GM21515 (cell line): Measurements from ENCODE around the gene PDE7B.

ENCODE experiments used
- ATAC-seq: cut with Tn5 transposase; IDR thresholded peaks from one replicate; pipeline ENCODE4 v1.9.1; 2021; ENCODE audit not compliant: unreplicated experiment

The PDE7B gene

DNA sequence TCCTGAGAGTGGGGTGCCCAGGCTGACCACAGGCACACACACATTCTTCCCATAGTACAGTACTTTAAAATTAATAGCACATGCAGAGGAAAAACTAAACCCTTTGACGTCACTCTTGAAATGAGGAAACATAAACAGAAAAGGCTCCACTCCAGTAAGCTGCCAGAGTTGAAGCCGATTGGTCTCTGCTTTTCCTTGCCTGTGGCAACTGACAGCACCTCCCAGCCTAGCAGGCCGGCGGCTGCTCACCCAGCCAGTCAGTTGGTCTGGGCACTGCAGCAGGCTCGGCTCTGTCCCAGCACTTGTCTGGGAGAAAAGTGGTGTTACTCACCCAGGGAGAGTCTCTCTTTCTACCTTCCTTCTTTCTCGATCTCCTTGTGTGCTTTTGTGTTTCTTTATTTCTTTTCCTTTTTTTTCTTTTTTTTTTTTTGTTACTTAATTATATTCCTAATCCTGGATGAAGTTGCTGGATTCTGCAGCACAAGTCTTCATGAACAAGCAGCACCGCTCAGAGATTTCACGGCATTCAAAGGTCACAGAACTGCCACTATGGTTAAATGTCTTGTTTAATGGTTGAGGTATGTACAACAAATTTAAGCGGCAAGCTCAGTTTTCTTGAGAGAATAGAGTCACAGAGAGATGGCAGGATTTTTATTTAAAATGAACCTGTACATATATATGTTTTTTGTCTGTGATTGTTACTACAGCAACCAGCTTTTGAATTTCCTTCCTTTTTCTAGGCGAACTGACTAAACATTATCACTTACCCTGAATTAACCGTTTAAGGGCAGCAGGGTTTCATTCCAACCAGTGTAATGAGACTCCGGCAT is at the start of gene PDE7B:
Gene PDE7B, plus strand, starts transcription at position 260 of the 830 bp plus-strand sequence.
- peak; percentile 74 for ATAC-seq

DNA sequence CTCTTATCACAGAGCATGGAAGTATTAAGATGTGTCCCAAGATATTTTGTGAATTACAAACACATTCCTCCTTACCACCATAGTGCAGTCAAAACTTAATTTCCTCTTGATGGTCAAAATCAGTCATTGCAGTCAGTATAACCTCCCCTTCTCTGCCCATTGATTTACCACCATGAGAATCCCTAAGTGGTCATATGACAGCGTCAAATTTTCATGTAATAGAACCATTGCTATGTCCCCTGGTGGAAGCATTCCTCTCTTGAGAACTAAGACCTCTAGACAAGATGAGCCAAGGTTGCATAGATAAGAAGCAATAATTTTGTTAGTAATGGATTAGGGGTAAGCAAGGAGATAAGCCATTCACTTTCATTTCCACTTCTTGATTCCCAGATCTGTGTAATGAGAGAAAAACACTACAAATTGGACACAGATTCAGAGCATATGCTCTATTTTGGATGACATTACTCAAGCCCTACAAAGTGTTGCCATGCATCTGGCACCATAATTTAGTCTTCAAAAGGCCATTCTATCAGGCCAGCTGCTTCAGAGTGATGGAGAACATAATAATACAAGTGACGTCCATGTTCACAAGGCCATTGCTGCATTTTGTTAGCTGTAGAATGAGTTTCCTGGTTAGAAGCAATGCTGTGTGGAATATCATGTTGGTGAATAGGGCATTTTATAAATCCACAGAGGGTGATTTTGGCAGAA is 49.6 kb upstream of the PDE7B start:
- no peak for ATAC-seq

DNA sequence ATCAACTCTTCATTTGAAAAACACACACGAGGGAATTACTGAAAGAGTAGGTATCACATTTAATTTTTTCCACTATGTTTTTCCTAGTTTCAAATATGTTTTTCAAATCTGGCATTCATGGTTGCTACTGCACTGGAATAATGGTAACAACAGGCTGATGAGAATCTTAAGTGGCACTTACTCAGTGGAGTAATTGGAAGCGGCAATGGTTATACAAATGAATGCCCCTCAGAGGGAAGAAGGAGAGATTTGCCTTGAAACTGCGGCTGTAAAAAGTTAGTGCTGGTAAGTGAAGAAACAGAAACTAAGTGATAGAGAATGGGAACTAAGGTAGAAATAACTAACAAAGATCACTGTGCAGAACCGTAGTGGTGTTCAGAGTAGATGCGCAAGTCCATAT is 41.0 kb upstream of the PDE7B start:
- ATAC-seq: no peak

DNA sequence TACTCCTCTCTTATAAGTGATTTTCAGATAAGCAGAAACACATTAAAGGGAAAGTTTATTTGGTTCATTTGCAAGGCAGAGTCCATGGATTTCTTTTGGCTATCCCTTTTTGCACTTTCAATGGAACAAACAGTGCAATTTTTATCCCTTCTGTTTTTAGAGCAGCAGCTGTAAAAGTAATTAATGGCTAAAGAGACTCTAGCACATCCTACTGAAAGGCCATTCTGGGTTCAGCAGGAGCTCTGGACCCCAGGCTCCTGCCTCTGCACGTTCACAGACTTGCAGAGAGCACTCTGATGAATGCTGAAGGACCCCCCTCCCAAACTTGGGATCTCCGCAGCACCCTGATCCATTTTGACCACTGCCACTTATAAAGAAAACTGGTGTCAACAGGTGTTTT is 40.3 kb upstream of the PDE7B start:
- ATAC-seq: no peak

DNA sequence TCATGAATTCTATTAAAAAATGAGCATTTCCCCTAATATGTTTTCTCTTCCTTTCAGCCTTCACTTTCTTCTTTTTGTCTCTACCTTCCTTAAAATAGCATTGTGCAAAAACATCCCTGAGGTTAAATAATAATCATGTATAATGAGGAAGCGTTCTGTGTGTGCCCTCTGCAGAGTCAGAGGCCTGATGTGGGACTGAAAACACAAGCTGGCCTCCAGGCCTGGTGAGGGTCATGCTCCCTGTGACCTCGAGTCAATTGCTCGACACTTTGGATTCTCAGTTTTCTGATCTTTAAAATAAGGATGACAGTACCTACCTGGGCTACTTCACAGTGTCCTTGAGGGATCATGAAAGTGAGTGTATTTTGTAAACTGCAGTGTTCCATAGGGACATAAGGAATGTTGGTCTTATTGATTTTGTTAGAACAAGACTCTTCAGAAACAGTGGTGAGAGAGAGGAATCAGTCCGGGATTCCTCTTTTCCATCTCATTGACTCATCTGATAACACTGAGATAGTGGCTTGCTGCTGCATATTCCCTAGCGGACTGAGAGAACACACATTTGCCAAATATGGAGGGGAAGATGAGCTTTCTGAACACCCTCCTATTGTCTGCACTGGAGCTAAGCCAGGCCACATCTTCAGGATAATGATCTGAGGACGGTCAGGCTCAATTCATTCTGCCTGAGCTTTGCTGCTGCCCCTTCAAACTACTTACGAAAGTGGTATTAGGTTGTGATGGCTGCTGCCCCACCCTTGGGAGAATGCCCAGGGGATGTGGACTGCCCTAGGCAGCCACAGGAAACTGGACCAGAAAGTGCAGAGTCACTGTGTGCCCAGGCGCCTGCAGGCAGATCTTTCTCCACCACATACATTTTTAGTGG is 39.6 kb upstream of the PDE7B start:
- ATAC-seq: no peak

DNA sequence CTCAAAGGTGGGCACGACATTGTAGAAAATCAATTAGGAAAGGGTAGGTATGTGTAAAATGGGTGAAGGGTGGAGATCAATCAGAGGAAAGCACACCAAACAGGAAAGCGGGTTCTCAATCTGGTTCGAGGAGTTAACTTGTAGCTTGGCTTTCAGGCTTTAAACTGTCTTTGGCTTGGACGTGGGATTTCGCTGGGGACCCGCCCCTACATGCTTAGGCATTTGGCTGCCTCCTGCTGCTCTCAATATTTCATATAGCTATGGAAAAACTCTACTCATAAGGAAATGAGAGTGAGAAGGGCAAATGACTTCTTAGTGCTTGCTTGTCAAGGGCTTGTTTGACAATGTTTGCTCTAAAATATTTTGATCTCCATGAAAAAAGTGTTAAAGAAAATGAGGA is 38.1 kb upstream of the PDE7B start:
- no peak for ATAC-seq

DNA sequence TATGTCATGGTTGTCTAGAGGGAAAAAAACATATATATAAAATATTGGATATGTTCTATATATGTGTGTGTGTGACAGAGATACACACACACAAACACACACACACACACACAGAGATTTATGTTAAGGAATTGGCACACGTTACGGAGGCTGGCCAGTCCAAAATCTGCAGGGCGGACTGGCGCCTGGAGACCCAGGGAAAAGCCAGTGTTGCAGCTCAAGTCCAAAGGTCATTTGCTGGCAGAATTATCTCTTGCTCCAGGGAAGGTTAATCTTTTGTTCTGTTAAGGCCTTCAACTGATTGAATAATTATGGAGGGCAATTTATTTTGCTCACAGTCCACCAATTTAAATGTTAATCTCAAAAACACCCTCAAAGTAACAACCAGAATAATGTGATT is 37.5 kb upstream of the PDE7B start:
- no peak for ATAC-seq

DNA sequence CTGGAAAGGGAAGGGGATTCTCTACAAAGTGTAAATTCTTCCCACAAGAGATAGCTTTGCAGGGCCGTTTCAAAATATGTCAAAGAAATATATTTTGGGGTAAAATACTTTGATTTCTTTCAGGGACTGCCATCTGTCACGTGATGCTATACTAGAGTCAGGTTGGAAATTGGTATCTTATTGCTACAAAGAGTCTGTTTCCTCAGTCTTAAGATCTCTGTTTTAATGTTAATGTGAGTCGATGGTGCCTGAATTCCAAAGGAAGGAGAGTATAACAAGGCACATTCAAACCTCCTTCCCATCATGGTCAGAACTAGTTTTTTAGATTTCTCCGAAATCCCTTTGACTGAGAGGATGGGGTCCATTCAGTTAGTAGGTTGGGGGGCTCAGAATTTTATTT is 36.3 kb upstream of the PDE7B start:
- ATAC-seq: no peak

DNA sequence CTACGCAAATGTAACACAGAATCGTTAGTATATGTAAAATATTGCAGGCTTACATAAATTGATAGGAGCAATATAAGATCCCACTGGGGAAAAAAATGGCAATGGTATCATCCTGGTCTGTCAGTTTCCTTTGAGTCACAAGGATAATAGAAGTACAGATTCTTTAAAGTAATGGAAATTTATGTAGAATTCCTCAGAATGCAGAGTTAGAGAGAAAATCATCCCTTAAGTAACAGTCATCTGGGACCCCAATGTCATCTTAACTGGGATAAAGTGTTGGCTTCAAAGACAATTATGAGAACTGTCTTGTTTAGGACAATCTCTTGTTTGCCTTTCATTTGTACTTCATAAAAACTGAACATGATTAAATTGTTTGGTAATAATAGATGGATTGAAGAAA is 34.5 kb upstream of the PDE7B start:
- ATAC-seq: no peak

DNA sequence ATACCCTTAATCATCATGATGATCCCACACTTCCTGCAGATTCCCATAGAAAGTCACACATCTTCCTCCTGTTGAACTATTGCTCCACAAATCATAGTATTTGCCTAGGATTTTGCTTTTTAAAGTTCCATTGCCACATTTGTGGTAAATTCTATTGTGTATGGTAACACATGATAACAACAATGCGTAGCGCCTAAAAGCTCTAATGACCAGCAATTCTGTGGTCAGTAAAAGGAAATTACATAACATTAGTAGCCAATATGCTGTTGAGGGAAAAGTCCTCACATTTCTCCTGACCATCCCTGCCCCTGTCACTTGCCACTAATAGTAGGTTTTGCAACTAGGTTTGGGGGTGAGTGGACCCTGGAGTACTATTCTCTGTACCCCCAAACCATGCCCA is 31.8 kb upstream of the PDE7B start:
- ATAC-seq: no peak

DNA sequence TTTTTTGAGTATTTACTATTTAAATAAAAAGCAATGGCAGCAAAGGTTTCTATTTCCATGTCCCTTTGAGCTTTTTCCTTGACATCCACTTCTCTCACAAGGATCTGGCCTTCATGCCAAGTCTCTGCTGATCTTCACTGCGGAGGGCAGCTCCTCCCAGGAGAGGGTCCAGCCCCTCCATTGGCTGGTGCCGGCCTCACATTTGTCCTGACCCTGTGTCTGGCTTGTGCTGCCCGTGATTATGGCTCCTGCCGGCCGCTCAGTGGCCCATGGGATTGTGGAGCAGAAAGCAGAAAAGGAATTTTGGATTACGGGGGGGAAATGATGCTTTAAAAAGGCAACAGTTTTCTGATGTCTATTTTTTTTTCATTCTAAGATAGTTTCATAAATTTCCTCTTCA is 31.2 kb upstream of the PDE7B start:
- no peak for ATAC-seq

DNA sequence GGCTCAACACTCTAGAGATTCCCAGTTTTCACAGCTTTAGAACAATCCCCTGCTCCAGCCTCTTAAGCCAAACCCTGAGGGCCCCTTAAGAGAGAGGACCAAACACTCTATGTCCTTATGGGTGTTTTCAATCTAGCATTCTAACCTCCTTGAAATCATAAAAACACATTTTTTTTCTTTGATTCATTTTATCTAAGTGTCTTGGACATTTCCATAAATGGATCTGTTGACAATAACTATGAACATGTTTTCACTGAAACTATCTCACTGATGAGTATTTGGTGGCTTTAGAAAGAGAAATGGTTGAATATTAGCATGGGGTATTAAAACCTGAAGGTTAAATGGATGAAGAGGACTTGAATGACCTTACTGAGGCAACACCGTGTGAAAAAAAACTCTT is 27.6 kb upstream of the PDE7B start:
- no peak for ATAC-seq

DNA sequence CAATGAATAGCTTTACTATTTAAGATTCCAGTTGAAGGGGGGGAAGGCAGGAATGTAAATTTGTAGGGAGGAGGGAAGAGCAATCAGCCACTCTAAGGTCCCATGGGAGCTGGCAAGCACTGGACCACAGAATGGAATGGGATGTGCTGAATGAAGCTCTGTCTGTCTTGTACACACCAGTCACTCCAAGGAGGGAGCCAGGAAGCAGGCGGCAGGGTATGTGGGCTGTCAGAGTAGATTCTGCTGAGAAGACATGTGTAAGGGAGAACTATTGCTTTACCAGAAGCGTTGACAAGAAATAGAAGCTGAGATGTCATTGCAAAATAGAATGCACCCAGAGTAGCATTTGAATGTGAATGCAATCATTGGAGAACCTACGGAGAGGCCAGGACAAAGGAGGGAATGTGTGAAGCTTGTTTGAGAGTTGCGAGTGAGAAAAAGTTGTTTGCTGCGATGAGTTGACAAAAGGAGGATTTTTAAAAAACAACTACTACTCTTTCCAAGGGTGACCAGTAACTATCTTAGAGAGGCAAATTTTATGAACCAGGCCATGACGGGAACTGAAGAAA is 25.2 kb upstream of the PDE7B start:
- no peak for ATAC-seq

DNA sequence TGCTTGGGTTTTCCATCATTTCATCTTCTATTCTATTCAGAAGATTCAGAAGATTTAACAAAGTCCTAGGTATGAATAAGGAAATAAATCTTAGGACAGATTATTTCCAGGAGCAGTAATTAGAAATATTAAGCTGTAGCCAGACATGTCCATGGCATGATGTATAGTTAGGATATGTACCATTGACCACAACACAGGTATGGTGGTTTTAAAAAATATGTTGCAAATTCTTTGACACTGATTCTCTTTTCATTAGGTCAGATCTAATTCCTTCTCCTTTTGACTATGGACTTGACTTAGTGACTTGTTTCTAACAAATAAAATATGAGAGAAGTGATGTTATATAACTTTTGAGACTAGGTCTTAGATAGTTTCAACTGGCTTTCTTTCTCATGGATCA is 23.5 kb upstream of the PDE7B start:
- ATAC-seq: no peak

DNA sequence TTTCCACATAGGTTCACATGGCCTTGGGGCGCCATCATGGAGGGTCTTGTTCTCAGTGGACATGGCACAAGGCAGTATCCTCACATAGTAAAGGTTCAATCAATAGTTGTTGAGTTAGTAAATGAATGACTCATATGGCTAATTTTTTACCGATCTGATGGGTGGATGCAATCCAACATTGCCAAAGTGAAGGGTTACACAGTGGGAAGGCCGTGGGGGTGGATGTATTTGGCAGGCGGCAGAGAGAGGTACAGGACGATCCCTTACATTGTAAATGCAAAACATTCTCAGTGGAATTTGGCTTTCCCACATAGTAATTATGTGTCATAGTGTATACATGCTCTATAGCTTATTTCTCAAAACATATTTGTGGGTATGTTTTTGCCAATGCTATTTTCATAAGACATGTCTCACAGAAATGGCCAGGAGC is 21.0 kb upstream of the PDE7B start:
- no peak for ATAC-seq

DNA sequence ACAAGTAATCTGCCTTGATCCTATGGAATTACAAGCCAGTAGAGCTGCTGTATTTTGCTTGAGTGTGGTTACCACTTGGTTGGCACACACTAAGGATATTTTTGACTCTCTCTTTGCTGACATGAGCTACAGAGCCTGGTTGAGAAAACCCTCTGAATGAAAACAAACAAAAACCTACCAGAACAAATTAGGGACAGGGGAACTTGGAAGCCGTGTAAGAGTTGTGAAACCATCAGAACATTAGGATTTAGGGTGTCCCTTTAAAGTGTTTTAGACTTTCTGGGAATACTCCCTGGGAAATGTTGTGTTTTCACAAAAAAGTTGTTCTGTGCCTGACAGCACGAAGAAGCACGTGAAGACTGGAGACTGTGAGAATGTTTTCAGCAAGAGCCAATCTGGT is 20.5 kb upstream of the PDE7B start:
- no peak for ATAC-seq

DNA sequence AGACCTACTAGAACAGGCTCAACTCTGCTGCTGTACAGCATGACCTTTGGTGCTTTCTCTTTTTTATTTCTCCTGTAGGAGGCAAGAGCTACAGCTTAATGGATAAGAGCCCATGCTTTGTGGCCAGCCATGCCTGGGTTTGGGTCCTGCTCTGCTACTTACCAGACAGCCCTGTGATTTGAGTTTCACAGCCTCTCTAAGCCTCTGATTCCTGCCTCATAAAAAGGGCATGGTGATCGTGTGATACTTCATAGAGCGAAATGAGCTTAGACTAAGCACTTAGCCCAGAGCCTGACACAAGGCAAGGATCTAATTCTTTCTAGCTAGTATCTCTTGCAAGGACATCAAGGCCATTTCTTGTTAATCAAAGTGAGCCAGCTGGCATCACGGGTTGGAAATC is 19.3 kb upstream of the PDE7B start:
- no peak for ATAC-seq

DNA sequence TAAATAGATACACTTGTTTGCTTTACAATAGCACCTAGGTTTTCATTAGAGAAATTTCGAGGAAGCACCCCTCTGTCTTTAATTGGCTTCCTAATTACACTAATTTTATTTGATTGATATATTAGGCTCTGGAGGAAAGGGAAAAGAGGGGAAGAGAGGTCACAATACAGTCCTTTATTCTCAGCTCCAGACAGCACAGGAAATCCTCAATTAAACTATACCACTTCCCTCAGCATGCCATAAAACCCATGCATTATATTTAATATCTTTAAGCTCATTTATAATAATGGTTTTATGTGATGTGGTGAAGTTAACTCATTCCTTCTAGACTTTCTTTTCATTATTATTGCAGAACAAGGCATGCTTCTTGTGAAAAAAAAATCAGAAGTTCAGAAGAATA is 17.7 kb upstream of the PDE7B start:
- no peak for ATAC-seq

DNA sequence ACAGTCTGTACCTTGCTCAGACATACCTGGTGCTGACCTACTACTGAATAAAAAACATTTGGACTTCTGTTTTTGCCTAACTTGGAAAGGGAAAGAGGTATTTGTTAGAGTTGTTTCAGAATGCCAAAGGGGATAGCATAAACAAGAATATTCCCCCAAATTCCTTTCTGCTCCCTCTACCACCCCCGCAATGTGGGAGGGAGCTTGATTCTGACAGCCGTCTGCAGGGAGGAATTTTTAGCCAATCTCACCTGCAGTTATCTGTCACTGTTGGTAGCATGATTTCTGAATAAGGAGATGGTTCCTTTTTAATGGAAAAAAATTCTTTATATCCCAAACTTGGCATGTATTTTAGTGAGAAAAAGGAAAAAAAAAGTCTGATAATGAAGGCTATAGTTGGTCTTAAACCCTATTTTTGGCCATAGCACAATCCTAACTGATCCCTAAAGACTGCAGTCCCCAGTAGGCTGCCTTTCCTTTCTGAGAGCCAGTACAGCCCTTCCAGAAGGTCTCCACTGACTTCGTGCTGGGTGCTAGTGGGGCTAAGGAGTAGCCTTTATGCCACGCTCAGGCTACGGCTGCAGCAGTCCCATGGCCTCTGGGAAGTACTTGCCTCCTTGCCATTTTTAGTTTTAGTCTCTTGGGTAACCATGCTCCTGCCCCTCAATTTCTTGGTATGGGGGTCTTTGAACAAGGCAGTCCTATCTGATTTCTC is 13.6 kb upstream of the PDE7B start:
- ATAC-seq: no peak

DNA sequence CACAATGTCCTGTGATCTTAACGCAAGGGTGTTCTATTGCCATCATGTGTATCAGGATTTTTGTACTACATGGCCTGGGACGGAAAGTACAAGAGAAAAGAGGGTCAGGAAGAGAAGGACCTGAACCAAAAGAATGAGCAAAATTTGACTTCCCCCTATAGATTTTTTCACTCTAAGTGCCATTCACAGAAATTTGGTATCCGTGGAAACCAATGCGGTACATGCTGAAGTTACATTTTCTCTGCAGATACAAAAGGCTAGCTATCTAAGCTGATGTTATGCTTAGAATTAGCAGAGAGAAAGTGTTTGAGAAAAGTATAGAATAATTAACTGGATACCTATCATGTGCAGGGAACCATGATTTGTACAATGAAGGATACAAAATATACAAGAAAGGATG is 12.4 kb upstream of the PDE7B start:
- ATAC-seq: no peak
